NCI-H345 (cell line): ENCODE measurements around the gene LDB2.

ENCODE experiments used
- DNase-seq: peaks from one replicate; lab custom pipeline; 2025; lab: John Stamatoyannopoulos, UW

Gene LDB2

DNA sequence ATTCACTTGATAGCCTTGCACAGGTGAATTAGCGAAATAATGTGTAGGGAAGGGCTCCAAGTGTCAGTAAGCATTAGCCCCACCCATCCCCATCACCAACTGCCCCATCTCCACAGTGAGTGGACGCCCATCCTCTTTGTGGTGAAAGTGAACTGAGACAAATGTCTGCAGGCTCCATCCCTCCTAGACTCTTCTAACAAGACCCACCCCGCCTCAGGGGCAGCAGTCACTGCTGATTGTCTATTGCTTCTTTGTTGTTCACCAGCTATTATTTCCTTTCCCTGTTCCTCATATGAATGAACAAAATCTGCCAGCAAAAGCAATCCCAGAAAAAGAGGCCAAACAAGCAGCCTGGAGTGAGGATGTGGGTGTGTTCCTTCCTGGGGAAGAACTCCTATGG is 96.4 kb downstream of the LDB2 start:
- no peak for DNase-seq

DNA sequence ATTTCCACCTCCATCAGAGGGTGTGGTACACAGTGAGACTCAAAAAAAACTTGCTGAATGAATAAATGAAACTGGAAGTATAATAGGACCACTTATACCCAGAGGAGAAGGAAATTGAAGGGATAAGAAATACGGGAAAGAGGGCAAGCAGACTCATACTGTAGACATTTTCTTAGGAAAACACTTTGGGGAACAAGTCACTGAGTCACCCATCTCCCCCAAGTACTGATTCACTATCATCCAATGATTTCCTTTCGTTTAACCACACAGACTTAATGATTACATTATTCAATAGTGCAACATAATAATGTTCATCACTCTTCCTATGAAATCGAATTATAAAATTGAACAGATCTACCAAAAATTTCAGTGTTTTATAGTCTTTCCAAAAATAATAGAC is 97.1 kb downstream of the LDB2 start:
- DNase-seq = no peak

DNA sequence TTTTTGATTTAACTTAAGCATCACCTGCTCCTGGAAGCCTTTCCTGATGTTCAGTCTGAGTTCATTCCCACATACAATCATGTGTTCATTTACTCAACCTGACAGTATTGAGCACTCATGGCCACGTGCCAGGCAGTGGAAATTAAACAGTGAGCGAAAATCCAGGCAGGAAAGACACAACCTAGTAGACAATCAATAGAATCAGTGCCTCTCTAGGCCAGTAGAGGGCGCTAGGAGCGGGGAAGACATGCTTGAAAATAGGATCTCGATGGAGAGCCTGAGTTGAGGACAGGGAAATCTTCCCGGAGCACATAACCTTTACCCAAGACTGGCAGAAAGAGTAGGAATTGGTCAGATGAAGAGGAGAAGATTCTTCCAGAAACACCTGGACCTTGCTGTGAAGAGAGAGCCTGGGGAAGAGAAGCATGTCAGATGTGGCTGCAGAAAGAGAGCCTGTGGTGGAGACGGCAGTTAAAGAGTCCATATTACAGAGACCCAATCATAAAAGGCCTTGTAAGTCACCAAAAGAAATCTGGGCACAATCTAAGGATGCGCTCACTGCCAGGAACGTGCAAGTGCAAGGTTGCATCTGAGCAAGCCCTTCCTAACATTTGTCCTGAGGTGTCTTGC is 103.5 kb downstream of the LDB2 start:
- DNase-seq = no peak

GRCh38 chr4:16791460-16791859 is 107.0 kb downstream of the LDB2 start:
- no peak for DNase-seq

DNA sequence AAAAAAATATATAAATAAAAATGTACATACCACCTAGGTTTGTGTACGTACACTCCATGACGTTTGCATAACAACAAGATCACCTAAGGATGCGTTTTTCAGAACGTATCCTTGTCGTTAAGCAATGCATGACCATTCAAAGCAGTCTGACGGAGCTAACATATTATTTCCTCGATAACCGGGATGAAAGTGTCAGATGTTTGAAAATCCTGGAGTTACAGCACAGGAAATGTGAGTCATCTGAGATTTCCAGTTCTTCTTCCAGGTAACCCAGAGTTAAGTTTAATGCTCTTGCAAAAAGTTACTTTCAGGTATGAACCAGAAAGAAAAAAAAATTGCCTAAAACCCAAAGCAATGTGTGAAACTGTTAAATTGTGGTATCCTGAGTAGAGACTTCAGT is 107.9 kb downstream of the LDB2 start:
- DNase-seq = no peak

DNA sequence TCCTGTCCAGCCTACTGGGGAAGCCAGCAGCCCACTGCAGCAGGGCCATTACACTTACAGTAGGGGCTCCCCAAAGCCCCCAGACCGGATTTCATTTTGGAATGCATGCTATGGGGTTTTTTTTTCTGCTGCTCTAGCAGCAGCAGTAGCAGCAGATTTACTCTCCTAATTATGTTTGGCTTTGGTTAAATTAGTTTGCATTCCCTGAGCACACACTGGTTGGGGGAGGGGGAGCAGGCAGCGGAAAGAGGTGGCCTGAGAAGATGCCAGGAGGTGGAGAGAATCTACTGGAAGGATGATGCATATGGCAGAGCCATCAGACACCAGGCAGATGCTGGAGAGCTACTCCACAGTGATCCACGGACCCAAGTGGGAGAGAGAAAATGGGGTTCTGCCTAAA is 109.6 kb downstream of the LDB2 start:
- DNase-seq = no peak

GRCh38 chr4:16785793-16786527 is 112.5 kb downstream of the LDB2 start:
- no peak for DNase-seq

- no peak for DNase-seq
Measured at GRCh38 chr4:16783119-16783518, 115.3 kb downstream of the LDB2 start.

- DNase-seq = no peak
Measured at GRCh38 chr4:16779028-16779675, 119.3 kb downstream of the LDB2 start.

DNA sequence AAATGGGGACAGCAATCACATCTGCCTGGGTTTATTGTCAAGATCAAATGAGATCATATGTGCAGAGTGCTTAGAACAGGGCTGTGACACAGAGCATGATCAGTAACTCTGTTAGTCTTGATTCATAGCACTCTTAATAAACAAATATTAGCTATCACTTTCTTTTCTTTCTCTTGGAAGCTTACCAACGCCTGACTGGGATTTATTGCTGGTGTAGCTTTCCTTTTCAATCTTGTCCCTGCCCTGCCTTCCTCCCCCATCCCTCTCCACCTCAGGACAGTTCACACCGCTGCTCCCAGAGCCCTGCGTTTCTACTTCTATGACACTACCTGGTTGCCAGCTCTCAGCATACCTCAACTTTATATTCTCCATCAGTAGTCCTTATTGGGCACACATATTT is 120.7 kb downstream of the LDB2 start:
- no peak for DNase-seq

GRCh38 chr4:16775411-16776154 is 122.9 kb downstream of the LDB2 start:
- DNase-seq = no peak

GRCh38 chr4:16772366-16772850 is 126.0 kb downstream of the LDB2 start:
- DNase-seq = no peak

- DNase-seq = no peak
Measured at GRCh38 chr4:16770710-16771285, 127.6 kb downstream of the LDB2 start.

DNA sequence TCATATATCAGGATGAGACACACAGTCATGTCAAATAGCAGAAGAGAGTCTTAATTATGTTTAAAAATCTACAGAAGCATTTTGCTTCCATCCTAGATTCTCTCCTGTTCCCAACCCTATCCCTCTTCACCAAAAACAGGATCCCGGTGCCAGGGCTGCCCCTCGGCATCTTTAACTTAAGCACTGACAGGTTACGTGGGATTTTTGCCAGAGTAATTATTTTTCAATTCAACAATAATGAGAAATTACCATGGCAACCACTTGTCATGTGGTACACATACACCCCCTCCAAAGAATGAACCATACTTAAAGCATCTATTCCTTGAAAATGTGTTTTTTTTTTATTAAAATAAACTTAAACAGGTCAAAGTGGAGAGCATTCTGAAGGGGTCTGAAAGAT is 130.6 kb downstream of the LDB2 start:
- DNase-seq = no peak

DNA sequence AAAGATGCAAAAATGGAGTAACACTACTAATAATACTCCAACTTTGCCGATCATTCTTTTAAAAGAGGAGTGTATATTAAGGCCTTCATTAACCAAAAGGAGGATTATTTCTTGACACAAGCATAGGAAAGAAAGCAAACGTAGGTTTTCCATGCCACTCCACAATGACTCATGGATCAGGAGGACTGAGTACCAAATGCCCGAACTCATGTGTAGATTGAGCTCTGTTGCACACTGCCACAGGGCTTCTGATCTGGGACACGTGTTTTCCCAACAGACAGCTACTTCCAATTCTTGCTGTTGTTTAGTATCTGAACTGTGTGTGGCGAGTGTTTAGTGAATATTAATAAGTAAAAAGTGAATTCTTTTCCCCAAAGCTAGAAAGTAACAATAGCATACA is 131.2 kb downstream of the LDB2 start:
- no peak for DNase-seq

GRCh38 chr4:16765546-16765945 is 132.9 kb downstream of the LDB2 start:
- DNase-seq = no peak

DNA sequence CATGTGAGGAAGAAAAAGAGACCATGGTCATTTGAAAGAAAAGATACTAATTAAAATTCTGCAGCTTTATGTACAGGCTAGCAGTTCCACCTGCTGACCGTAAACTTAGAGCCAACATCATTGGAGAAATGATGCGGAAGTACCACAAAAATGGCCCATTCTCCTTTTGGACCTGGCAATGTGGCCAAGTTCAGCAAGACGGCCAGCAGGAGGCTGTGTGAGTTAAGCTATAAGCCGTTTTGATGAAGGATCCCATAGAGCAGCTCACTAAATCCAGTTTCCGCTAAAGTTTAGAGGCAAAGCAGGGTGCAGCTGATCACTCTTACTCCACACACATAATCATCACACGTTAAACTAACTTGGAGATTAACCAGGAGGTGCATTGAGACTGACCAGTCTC is 133.8 kb downstream of the LDB2 start:
- DNase-seq = no peak

- no peak for DNase-seq
Measured at GRCh38 chr4:16760617-16761363, 137.7 kb downstream of the LDB2 start.

GRCh38 chr4:16759931-16760582 is 138.4 kb downstream of the LDB2 start:
- no peak for DNase-seq

- no peak for DNase-seq
Measured at GRCh38 chr4:16758816-16759215, 139.6 kb downstream of the LDB2 start.

DNA sequence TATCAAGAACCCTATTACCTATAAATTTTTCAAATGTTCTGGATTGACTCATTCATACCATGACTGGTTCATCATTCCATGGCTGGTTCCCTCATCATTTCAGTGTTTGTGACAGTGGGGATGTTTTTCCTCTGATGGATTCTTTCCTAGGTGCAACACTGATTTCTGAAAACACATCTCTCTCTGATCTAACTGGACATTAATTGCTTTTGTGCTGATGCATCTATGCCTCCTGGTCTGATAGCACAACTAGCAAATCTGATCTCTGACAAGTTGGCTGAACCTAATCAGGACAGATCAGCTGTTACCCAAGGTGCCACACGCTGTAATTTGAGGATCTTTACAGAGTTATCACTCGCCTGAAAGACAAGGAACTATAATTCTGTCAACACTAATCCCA is 140.2 kb downstream of the LDB2 start:
- no peak for DNase-seq
